GM19238 (cell line): ENCODE measurements around the gene RELT.
"Not testable (repeated sequence)": the region's sequence is repeated elsewhere in the genome, so short reads cannot be mapped to it uniquely, and the experiment has no call there.

Source experiments
- DNase-seq: peaks from one replicate; pipeline ENCODE4 v3.0.0; 2011; ENCODE audit warnings: low spot score; ENCODE audit not compliant: insufficient read length

RELT gene

GRCh38 chr11:73431396-73431795 is 55.2 kb downstream of the RELT start:
- DNase-seq = no peak

GRCh38 chr11:73436859-73437258 is 60.7 kb downstream of the RELT start:
- DNase-seq = not testable (repeated sequence)

- DNase-seq = no peak
Measured at GRCh38 chr11:73439002-73439843, 63.0 kb downstream of the RELT start.

DNA sequence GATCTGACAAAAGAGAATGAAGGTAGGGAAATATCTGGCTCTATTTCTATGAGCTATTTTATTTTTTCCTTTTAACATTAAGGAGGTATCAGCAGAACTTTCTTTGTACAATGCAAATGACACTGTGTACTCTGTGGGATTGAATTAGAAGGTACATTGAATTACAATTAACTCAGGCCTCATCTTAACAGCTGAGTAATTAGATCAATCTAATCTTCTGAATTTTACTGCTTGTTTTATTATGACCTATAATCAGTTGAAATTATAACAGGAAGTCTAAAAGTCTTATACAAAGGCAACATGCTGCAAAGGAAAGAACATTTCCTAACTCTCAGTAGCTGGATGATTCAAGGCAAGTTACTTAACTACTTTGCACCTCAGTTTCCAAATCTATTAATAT is 69.8 kb downstream of the RELT start:
- no peak for DNase-seq

- DNase-seq = no peak
Measured at GRCh38 chr11:73446766-73447165, 70.6 kb downstream of the RELT start.
